Stimulated activated CD4-positive, alpha-beta T cell treated with anti-CD3 and anti-CD28 coated beads, Interleukin-1b, Interleukin-23, amount 100 ng/mL, for 4 hours (primary cell): ENCODE results near the gene LZTFL1.

Experiments
- DNase-seq, 2 donors: peaks; one replicate each; pipeline ENCODE4 v3.0.0-alpha.2; 2020; ENCODE audit warnings: low read depth in 2 of 2

Gene LZTFL1

GRCh38 chr3:45786801-45787495, 55.0 kb downstream of the LZTFL1 start:
- no peak for DNase-seq

DNA sequence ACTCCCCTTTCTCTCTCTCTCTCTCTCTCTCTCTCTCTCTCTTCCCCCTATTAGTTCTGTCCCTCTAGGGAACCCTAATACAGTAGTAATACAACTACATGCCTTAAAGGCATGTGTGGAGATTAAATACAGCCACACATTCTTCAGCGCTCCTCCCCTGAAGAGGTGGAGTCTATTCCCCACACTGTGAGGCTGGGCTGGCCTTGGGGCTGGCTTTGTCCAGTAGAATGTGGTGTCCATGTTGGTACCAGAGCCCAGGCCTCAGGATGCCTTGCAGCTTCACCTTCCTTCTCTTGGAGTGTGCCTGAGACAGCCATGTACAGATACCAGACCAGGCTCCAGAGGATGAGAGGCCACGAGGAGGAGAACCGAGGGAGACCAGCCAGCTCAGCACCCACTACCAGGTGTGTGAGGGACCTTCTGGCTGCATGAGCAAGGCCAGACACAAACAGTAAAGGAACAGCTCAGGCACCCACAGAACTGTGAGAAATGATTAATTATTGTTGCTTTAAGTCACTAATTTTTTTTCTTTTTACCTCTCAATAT, 56.2 kb downstream of the LZTFL1 start:
- no peak for DNase-seq

- no peak for DNase-seq
Observed at GRCh38 chr3:45783667-45784066, 58.3 kb downstream of the LZTFL1 start.

- DNase-seq = no peak
Observed at GRCh38 chr3:45782381-45782780, 59.5 kb downstream of the LZTFL1 start.

- no peak for DNase-seq
Observed at GRCh38 chr3:45781841-45782240, 60.1 kb downstream of the LZTFL1 start.

GRCh38 chr3:45781271-45781670, 60.6 kb downstream of the LZTFL1 start:
- no peak for DNase-seq

DNA sequence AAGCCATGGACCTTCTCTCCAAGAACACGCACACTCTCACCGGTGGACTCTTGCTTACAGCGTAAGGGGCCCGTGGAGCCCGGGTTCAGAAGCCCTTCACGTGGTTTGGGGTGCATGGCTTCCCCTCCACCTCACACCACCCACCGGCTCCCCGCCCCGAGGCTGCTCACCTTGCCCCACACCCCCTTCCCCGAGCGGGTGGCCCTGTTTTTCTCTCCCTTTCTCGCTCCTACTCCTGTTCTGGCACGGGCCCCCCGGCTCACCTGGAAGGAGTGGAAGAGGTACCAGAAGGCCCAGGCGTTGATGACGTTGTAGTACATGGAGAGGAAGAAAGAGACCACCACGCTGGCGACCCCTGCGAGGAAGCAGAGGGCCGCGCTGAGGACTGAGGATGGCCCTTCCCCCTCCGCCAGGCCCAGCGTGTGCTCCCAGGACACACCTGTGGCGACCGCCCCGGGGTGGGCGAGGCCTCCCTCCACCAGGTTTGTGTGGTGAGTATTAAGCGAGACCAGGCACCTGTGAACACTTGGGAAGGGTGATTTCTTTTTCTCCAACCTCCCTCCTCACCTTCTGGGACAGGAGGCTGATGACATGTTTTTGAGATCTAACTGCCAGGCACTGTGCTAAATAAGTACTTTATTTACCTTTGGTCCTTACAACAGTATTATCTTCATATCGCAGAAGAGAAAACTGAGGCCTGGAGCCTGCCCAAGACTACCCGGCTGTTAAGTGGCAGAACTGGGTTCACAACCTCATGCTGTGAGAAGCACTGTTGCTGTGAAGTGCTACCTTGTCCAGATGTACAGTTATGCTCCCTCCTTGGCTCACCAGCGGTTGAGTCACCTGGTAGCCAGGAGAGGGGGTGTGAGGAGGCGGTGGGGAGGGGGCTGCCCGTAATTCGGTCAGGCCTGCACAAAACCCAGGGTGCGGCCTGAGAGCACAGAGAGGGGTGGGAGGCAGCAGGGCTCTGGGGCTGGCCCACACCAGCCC, 61.9 kb downstream of the LZTFL1 start:
- DNase-seq = no peak

- DNase-seq = no peak
Observed at GRCh38 chr3:45778761-45779201, 63.1 kb downstream of the LZTFL1 start.

DNA sequence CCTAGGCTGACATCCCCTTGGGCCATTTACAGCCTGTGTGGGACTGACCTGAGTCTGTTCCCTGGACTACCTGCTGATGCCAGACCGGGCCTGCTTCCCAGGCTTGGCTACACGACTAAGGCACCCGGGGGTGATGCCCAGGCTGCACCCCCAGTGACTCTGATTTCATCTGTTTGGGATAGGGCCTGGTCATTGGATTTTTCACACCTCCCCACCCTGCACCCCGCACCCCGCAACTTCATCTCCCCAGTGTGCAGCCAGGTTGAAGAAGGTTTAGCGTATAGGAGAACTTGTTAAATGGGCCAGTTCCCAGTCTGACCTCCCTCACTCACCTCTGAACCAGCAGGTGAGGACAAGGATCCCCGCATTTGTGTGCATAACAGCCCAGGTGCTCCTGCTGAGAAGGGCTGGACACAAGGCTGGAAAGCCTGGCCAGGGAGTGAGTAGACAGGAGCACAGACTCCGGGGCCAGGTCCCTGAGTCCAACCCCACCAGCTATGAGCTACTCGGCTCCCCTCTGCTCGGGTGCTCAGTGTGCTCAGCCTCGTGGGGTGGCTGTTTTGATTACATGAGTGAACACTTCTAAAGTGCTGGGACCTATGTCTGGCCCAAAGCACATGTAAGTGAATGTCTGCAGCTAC, 64.1 kb downstream of the LZTFL1 start:
- no peak for DNase-seq

DNA sequence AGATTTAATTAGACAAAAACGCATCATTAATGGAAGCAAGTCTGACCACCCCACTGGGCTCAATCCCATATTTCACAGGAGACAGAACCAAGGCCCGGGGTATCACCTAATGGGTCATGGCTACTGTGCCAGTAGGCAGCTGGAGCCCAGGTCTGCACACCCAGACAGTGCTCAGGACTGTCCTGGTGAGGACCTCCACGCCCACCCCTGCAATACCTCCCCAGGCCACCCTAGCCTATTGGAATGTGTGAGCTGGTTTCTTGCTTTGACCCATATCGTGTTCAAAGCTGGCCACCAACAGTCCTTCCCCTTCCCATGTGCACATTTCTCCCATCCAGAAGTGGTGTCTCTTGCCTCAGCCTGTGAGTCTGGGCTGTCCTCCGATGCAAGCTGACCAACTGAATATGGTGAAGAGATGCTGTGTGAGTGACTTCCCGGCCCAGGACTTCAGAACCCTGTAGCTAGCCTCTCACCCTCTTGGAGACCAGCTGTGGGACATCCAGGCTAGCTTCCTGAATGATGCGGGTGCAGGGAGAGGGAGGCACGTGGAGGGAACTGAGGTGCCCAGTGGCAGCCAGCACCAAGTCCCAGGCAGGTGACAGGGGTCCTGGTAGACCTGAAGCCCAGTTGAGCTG, 64.7 kb downstream of the LZTFL1 start:
- DNase-seq = no peak

- DNase-seq = no peak
Observed at GRCh38 chr3:45776611-45777010, 65.3 kb downstream of the LZTFL1 start.

- no peak for DNase-seq
Observed at GRCh38 chr3:45776301-45776595, 65.7 kb downstream of the LZTFL1 start.

GRCh38 chr3:45775571-45776300, 66.2 kb downstream of the LZTFL1 start:
- no peak for DNase-seq

GRCh38 chr3:45774581-45775521, 67.1 kb downstream of the LZTFL1 start:
- DNase-seq = no peak

- DNase-seq = no peak
Observed at GRCh38 chr3:45773714-45774449, 68.0 kb downstream of the LZTFL1 start.
